Measurements from ENCODE around the gene NPIPB6.

The NPIPB6 gene

GRCh38 chr16:28308794-28309584 lies 54.3 kb downstream of the NPIPB6 start:
- no peaks in the 10 kb centered on the region for H3K4me1 ChIP-seq (ENCODE audit: control insufficient read depth, insufficient read depth, low read length)
- no peak overlapping the region for H3K4me3 ChIP-seq (ENCODE audit: low read depth, low read length)
- H3K36me3 ChIP-seq (ENCODE audit: control insufficient read depth, insufficient read depth, low read length) = peaks cover 8% of the 10 kb centered on the region
- H3K27me3 ChIP-seq (ENCODE audit: control insufficient read depth, insufficient read depth, low read length) = no peaks in the 10 kb centered on the region
- no peaks in the 10 kb centered on the region for H3K9me3 ChIP-seq (ENCODE audit: control insufficient read depth, insufficient read depth, low read depth, low read length)
- no peak overlapping the region for H3K9ac ChIP-seq (ENCODE audit: low read length)
- no peak overlapping the region for H3K27ac ChIP-seq (ENCODE audit: low read depth, low read length)

- H3K9me3 ChIP-seq (ENCODE audit: control insufficient read depth, insufficient read depth, low read depth, low read length) = no peaks in the 10 kb centered on the region
- H3K36me3 ChIP-seq (ENCODE audit: control insufficient read depth, insufficient read depth, low read length) = peaks cover 12% of the 10 kb centered on the region
- no peak overlapping the region for H3K27ac ChIP-seq (ENCODE audit: low read depth, low read length)
- no peak overlapping the region for H3K4me3 ChIP-seq (ENCODE audit: low read depth, low read length)
- no peak overlapping the region for H3K9ac ChIP-seq (ENCODE audit: low read length)
- H3K27me3 ChIP-seq (ENCODE audit: control insufficient read depth, insufficient read depth, low read length) = no peaks in the 10 kb centered on the region
- H3K4me1 ChIP-seq (ENCODE audit: control insufficient read depth, insufficient read depth, low read length) = no peaks in the 10 kb centered on the region
Measured at GRCh38 chr16:28307936-28308335, 55.4 kb downstream of the NPIPB6 start.

- no peaks in the 10 kb centered on the region for H3K27me3 ChIP-seq (ENCODE audit: control insufficient read depth, insufficient read depth, low read length)
- no peaks in the 10 kb centered on the region for H3K4me1 ChIP-seq (ENCODE audit: control insufficient read depth, insufficient read depth, low read length)
- H3K9ac ChIP-seq (ENCODE audit: low read length) = no peak overlapping the region
- peaks cover 20% of the 10 kb centered on the region for H3K36me3 ChIP-seq (ENCODE audit: control insufficient read depth, insufficient read depth, low read length)
- H3K9me3 ChIP-seq (ENCODE audit: control insufficient read depth, insufficient read depth, low read depth, low read length) = no peaks in the 10 kb centered on the region
- H3K27ac ChIP-seq (ENCODE audit: low read depth, low read length) = no peak overlapping the region
- H3K4me3 ChIP-seq (ENCODE audit: low read depth, low read length) = no peak overlapping the region
Measured at GRCh38 chr16:28304214-28304613, 59.1 kb downstream of the NPIPB6 start.

- Histone ChIP-seq H3K4me3 (ENCODE audit: low read depth, low read length) (no peak overlapping the region), H3K9ac (ENCODE audit: low read length) (no peak overlapping the region), H3K27me3 (ENCODE audit: control insufficient read depth, insufficient read depth, low read length) (no peaks in the 10 kb centered on the region), H3K4me1 (ENCODE audit: control insufficient read depth, insufficient read depth, low read length) (peaks cover 9% of the 10 kb centered on the region), H3K36me3 (ENCODE audit: control insufficient read depth, insufficient read depth, low read length) (peaks cover 12% of the 10 kb centered on the region; the same call in 1 of the 2 replicates), H3K9me3 (ENCODE audit: control insufficient read depth, insufficient read depth, low read depth, low read length) (no peaks in the 10 kb centered on the region), H3K27ac (ENCODE audit: low read depth, low read length) (no peak overlapping the region)
Measured at GRCh38 chr16:28303132-28303531, 60.2 kb downstream of the NPIPB6 start.

GRCh38 chr16:28301620-28302019 lies 61.7 kb downstream of the NPIPB6 start:
- Histone ChIP-seq H3K4me1 (ENCODE audit: control insufficient read depth, insufficient read depth, low read length) (peaks cover 17% of the 10 kb centered on the region), H3K9ac (ENCODE audit: low read length) (no peak overlapping the region), H3K27me3 (ENCODE audit: control insufficient read depth, insufficient read depth, low read length) (no peaks in the 10 kb centered on the region), H3K27ac (ENCODE audit: low read depth, low read length) (no peak overlapping the region), H3K36me3 (ENCODE audit: control insufficient read depth, insufficient read depth, low read length) (peaks cover 12% of the 10 kb centered on the region; the same call in 1 of the 2 replicates), H3K4me3 (ENCODE audit: low read depth, low read length) (no peak overlapping the region), H3K9me3 (ENCODE audit: control insufficient read depth, insufficient read depth, low read depth, low read length) (no peaks in the 10 kb centered on the region)

GRCh38 chr16:28301154-28301553 lies 62.2 kb downstream of the NPIPB6 start:
- peaks cover 17% of the 10 kb centered on the region for H3K4me1 ChIP-seq (ENCODE audit: control insufficient read depth, insufficient read depth, low read length)
- peaks cover 12% of the 10 kb centered on the region; the same call in 1 of the 2 replicates for H3K36me3 ChIP-seq (ENCODE audit: control insufficient read depth, insufficient read depth, low read length)

GRCh38 chr16:28300327-28300726 lies 63.0 kb downstream of the NPIPB6 start:
- peaks cover 17% of the 10 kb centered on the region for H3K4me1 ChIP-seq (ENCODE audit: control insufficient read depth, insufficient read depth, low read length)
- no peak overlapping the region for H3K9ac ChIP-seq (ENCODE audit: low read length)
- no peaks in the 10 kb centered on the region for H3K27me3 ChIP-seq (ENCODE audit: control insufficient read depth, insufficient read depth, low read length)
- H3K4me3 ChIP-seq (ENCODE audit: low read depth, low read length) = no peak overlapping the region
- H3K9me3 ChIP-seq (ENCODE audit: control insufficient read depth, insufficient read depth, low read depth, low read length) = no peaks in the 10 kb centered on the region
- peaks cover 13% of the 10 kb centered on the region; the same call in 1 of the 2 replicates for H3K36me3 ChIP-seq (ENCODE audit: control insufficient read depth, insufficient read depth, low read length)
- no peak overlapping the region for H3K27ac ChIP-seq (ENCODE audit: low read depth, low read length)

More at GRCh38 chr16:28301154-28301553, 62.2 kb downstream of the NPIPB6 start:
- H3K27me3 ChIP-seq (ENCODE audit: control insufficient read depth, insufficient read depth, low read length) = no peaks in the 10 kb centered on the region
- H3K4me3 ChIP-seq (ENCODE audit: low read depth, low read length) = no peak overlapping the region
- no peaks in the 10 kb centered on the region for H3K9me3 ChIP-seq (ENCODE audit: control insufficient read depth, insufficient read depth, low read depth, low read length)
- H3K27ac ChIP-seq (ENCODE audit: low read depth, low read length) = no peak overlapping the region
- H3K9ac ChIP-seq (ENCODE audit: low read length) = no peak overlapping the region

- H3K27me3 ChIP-seq (ENCODE audit: control insufficient read depth, insufficient read depth, low read length) = no peaks in the 10 kb centered on the region; the same call in 1 of the 2 replicates
- no peaks in the 10 kb centered on the region for H3K9me3 ChIP-seq (ENCODE audit: control insufficient read depth, insufficient read depth, low read depth, low read length)
- H3K36me3 ChIP-seq (ENCODE audit: control insufficient read depth, insufficient read depth, low read length) = peaks cover 14% of the 10 kb centered on the region; the same call in 1 of the 2 replicates
- H3K27ac ChIP-seq (ENCODE audit: low read depth, low read length) = no peak overlapping the region
- no peak overlapping the region for H3K9ac ChIP-seq (ENCODE audit: low read length)
- H3K4me3 ChIP-seq (ENCODE audit: low read depth, low read length) = no peak overlapping the region
- peaks cover 22% of the 10 kb centered on the region for H3K4me1 ChIP-seq (ENCODE audit: control insufficient read depth, insufficient read depth, low read length)
Measured at GRCh38 chr16:28298511-28298878, 64.8 kb downstream of the NPIPB6 start.

- no peak overlapping the region for H3K9ac ChIP-seq (ENCODE audit: low read length)
- no peak overlapping the region for H3K27ac ChIP-seq (ENCODE audit: low read depth, low read length)
- H3K27me3 ChIP-seq (ENCODE audit: control insufficient read depth, insufficient read depth, low read length) = no peaks in the 10 kb centered on the region; the same call in 1 of the 2 replicates
- H3K4me1 ChIP-seq (ENCODE audit: control insufficient read depth, insufficient read depth, low read length) = peaks cover 22% of the 10 kb centered on the region
- peaks cover 14% of the 10 kb centered on the region; the same call in 1 of the 2 replicates for H3K36me3 ChIP-seq (ENCODE audit: control insufficient read depth, insufficient read depth, low read length)
- H3K4me3 ChIP-seq (ENCODE audit: low read depth, low read length) = no peak overlapping the region
- no peaks in the 10 kb centered on the region for H3K9me3 ChIP-seq (ENCODE audit: control insufficient read depth, insufficient read depth, low read depth, low read length)
Measured at GRCh38 chr16:28297784-28298510, 65.4 kb downstream of the NPIPB6 start.

- no peak overlapping the region for H3K27ac ChIP-seq (ENCODE audit: low read depth, low read length)
- peaks cover 14% of the 10 kb centered on the region; the same call in 1 of the 2 replicates for H3K36me3 ChIP-seq (ENCODE audit: control insufficient read depth, insufficient read depth, low read length)
Measured at GRCh38 chr16:28297308-28297707, 66.0 kb downstream of the NPIPB6 start.

GRCh38 chr16:28295276-28295675 lies 68.0 kb downstream of the NPIPB6 start:
- peaks cover 11% of the 10 kb centered on the region; the same call in 1 of the 2 replicates for H3K36me3 ChIP-seq (ENCODE audit: control insufficient read depth, insufficient read depth, low read length)
- no peak overlapping the region for H3K27ac ChIP-seq (ENCODE audit: low read depth, low read length)
- H3K4me3 ChIP-seq (ENCODE audit: low read depth, low read length) = no peak overlapping the region
- H3K9ac ChIP-seq (ENCODE audit: low read length) = no peak overlapping the region
- H3K9me3 ChIP-seq (ENCODE audit: control insufficient read depth, insufficient read depth, low read depth, low read length) = no peaks in the 10 kb centered on the region
- H3K4me1 ChIP-seq (ENCODE audit: control insufficient read depth, insufficient read depth, low read length) = peaks cover 26% of the 10 kb centered on the region
- H3K27me3 ChIP-seq (ENCODE audit: control insufficient read depth, insufficient read depth, low read length) = no peaks in the 10 kb centered on the region; the same call in 1 of the 2 replicates

More at GRCh38 chr16:28297308-28297707, 66.0 kb downstream of the NPIPB6 start:
- Histone ChIP-seq H3K27me3 (ENCODE audit: control insufficient read depth, insufficient read depth, low read length) (no peaks in the 10 kb centered on the region; the same call in 1 of the 2 replicates), H3K9ac (ENCODE audit: low read length) (no peak overlapping the region), H3K4me3 (ENCODE audit: low read depth, low read length) (no peak overlapping the region), H3K9me3 (ENCODE audit: control insufficient read depth, insufficient read depth, low read depth, low read length) (no peaks in the 10 kb centered on the region), H3K4me1 (ENCODE audit: control insufficient read depth, insufficient read depth, low read length) (peaks cover 22% of the 10 kb centered on the region)

All from HUES6 (cell line).